GM23248 (cell line): ENCODE measurements around the gene VCAM1.

ENCODE experiments used
- EZH2 ChIP-seq: fragments of 200-600 bp; sonication (generic); IDR thresholded peaks from 2 replicates; pipeline ENCODE4 v1.6.1; 2018; ENCODE audit warnings: antibody characterized with exemption, mild to moderate bottlenecking; ENCODE audit not compliant: insufficient read depth, poor library complexity, severe bottlenecking
- EZH2phosphoT487 ChIP-seq: fragments of 200-600 bp; sonication (generic); IDR thresholded peaks from 2 replicates; pipeline ENCODE4 v1.6.1; 2018; ENCODE audit warnings: antibody characterized with exemption, moderate library complexity, mild to moderate bottlenecking, low read depth; ENCODE audit not compliant: insufficient read depth

- TF ChIP-seq EZH2phosphoT487 (no peak), EZH2 (no peak)
Measured at GRCh38 chr1:100730130-100730529, 10.6 kb downstream of the VCAM1 start.
